Muscle layer of colon (tissue), 2 donors: ENCODE results near the gene ZGRF1.
"Not testable (repeated sequence)": the region's sequence is repeated elsewhere in the genome, so short reads cannot be mapped to it uniquely, and the experiment has no call there.

Experiments
- H3K27ac ChIP-seq: one replicate; pipeline ENCODE4 v1.7.0; 2013; ENCODE audit warnings: low read depth, mild to moderate bottlenecking, low read length, moderate library complexity
- H3K27me3 ChIP-seq, 2 donors: one replicate each; pipeline ENCODE4 v1.7.0; 2013; ENCODE audit warnings: low read length in 2 of 2, mild to moderate bottlenecking in 2 of 2; ENCODE audit not compliant: insufficient read depth in 2 of 2, control insufficient read depth in 1 of 2
- H3K36me3 ChIP-seq: one replicate; pipeline ENCODE4 v1.7.0; 2013; ENCODE audit warnings: mild to moderate bottlenecking, low read length; ENCODE audit not compliant: insufficient read depth
- H3K4me1 ChIP-seq: one replicate; pipeline ENCODE4 v1.7.0; 2013; ENCODE audit warnings: mild to moderate bottlenecking, low read length; ENCODE audit not compliant: insufficient read depth
- H3K4me3 ChIP-seq, 2 donors: one replicate each; pipeline ENCODE4 v1.7.0; 2013; ENCODE audit warnings: low read length in 2 of 2, low read depth in 1 of 2, mild to moderate bottlenecking in 1 of 2, moderate library complexity in 1 of 2
- H3K9ac ChIP-seq: one replicate; pipeline ENCODE4 v1.7.0; 2013; ENCODE audit warnings: low read length
- H3K9me3 ChIP-seq: one replicate; pipeline ENCODE4 v1.7.0; 2013; ENCODE audit warnings: mild to moderate bottlenecking, low read length
- donor health status: abdominal sarcoma.
- donor health status: Adenocarcinoma of cecum.

Gene ZGRF1

GRCh38 chr4:112633477-112634235 lies 3.1 kb downstream of the ZGRF1 start:
- no peak overlapping the region for H3K9ac ChIP-seq
- H3K27ac ChIP-seq = no peak overlapping the region

GRCh38 chr4:112626228-112626627 lies 10.5 kb downstream of the ZGRF1 start:
- no peak overlapping the region for H3K27ac ChIP-seq
- no peak overlapping the region for H3K4me3 ChIP-seq
- no peaks in the 10 kb centered on the region for H3K9me3 ChIP-seq
- no peaks in the 10 kb centered on the region for H3K27me3 ChIP-seq
- H3K4me1 ChIP-seq = no peaks in the 10 kb centered on the region
- H3K9ac ChIP-seq = no peak overlapping the region
- H3K36me3 ChIP-seq = no peaks in the 10 kb centered on the region

More at GRCh38 chr4:112633477-112634235, 3.1 kb downstream of the ZGRF1 start:
- no peaks in the 10 kb centered on the region for H3K27me3 ChIP-seq
- peaks cover 17% of the 10 kb centered on the region for H3K4me1 ChIP-seq
- H3K4me3 ChIP-seq = no peak overlapping the region
- H3K9me3 ChIP-seq = no peaks in the 10 kb centered on the region
- no peaks in the 10 kb centered on the region for H3K36me3 ChIP-seq

- no peak overlapping the region for H3K4me3 ChIP-seq
Observed at GRCh38 chr4:112616984-112617383, 19.7 kb downstream of the ZGRF1 start.

GRCh38 chr4:112612814-112613213 lies 23.9 kb downstream of the ZGRF1 start:
- H3K9me3 ChIP-seq, H3K27me3 ChIP-seq, H3K9ac ChIP-seq, H3K4me3 ChIP-seq, H3K4me1 ChIP-seq, H3K36me3 ChIP-seq, H3K27ac ChIP-seq: not testable (repeated sequence)

More at GRCh38 chr4:112616984-112617383, 19.7 kb downstream of the ZGRF1 start:
- Histone ChIP-seq H3K4me1 (no peaks in the 10 kb centered on the region), H3K9me3 (no peaks in the 10 kb centered on the region), H3K27ac (no peak overlapping the region), H3K36me3 (no peaks in the 10 kb centered on the region), H3K27me3 (no peaks in the 10 kb centered on the region), H3K9ac (no peak overlapping the region)

GRCh38 chr4:112604589-112604988 lies 32.1 kb downstream of the ZGRF1 start:
- Histone ChIP-seq H3K4me3 (no peak overlapping the region), H3K36me3 (no peaks in the 10 kb centered on the region), H3K27me3 (no peaks in the 10 kb centered on the region), H3K9ac (no peak overlapping the region), H3K9me3 (no peaks in the 10 kb centered on the region), H3K27ac (peak overlapping the region; percentile 44), H3K4me1 (no peaks in the 10 kb centered on the region)

GRCh38 chr4:112594993-112595392 lies 41.7 kb downstream of the ZGRF1 start:
- Histone ChIP-seq H3K4me1 (no peaks in the 10 kb centered on the region), H3K4me3 (no peak overlapping the region), H3K27ac (no peak overlapping the region), H3K9me3 (no peaks in the 10 kb centered on the region), H3K36me3 (no peaks in the 10 kb centered on the region), H3K9ac (no peak overlapping the region), H3K27me3 (no peaks in the 10 kb centered on the region)

GRCh38 chr4:112593438-112594133 lies 43.1 kb downstream of the ZGRF1 start:
- H3K9me3 ChIP-seq = no peaks in the 10 kb centered on the region
- H3K4me3 ChIP-seq = no peak overlapping the region
- no peak overlapping the region for H3K27ac ChIP-seq
- H3K27me3 ChIP-seq = no peaks in the 10 kb centered on the region
- H3K4me1 ChIP-seq = no peaks in the 10 kb centered on the region
- H3K36me3 ChIP-seq = no peaks in the 10 kb centered on the region
- no peak overlapping the region for H3K9ac ChIP-seq

- Histone ChIP-seq H3K4me3 (no peak overlapping the region), H3K36me3 (no peaks in the 10 kb centered on the region), H3K27ac (no peak overlapping the region), H3K9ac (no peak overlapping the region), H3K9me3 (no peaks in the 10 kb centered on the region), H3K4me1 (no peaks in the 10 kb centered on the region), H3K27me3 (no peaks in the 10 kb centered on the region)
Observed at GRCh38 chr4:112592717-112593116, 44.0 kb downstream of the ZGRF1 start.

GRCh38 chr4:112591593-112591992 lies 45.1 kb downstream of the ZGRF1 start:
- H3K27ac ChIP-seq = no peak overlapping the region
- H3K36me3 ChIP-seq = no peaks in the 10 kb centered on the region
- no peak overlapping the region for H3K4me3 ChIP-seq
- no peak overlapping the region for H3K9ac ChIP-seq
- no peaks in the 10 kb centered on the region for H3K9me3 ChIP-seq
- no peaks in the 10 kb centered on the region for H3K27me3 ChIP-seq
- no peaks in the 10 kb centered on the region for H3K4me1 ChIP-seq

- Histone ChIP-seq H3K9ac (no peak overlapping the region), H3K9me3 (no peaks in the 10 kb centered on the region), H3K4me3 (no peak overlapping the region), H3K4me1 (no peaks in the 10 kb centered on the region), H3K36me3 (no peaks in the 10 kb centered on the region), H3K27ac (no peak overlapping the region), H3K27me3 (no peaks in the 10 kb centered on the region)
Observed at GRCh38 chr4:112589206-112589605, 47.5 kb downstream of the ZGRF1 start.

GRCh38 chr4:112585977-112586736 lies 50.6 kb downstream of the ZGRF1 start:
- Histone ChIP-seq H3K9me3 (no peaks in the 10 kb centered on the region), H3K27ac (no peak overlapping the region), H3K4me3 (no peak overlapping the region), H3K9ac (no peak overlapping the region), H3K27me3 (no peaks in the 10 kb centered on the region), H3K36me3 (no peaks in the 10 kb centered on the region), H3K4me1 (no peaks in the 10 kb centered on the region)
